Amygdala (tissue), 56 donors: ENCODE results near the gene APOL6.

Source experiments
- DNase-seq, 56 donors: peaks; one replicate each; lab custom pipeline; 2025; lab: John Stamatoyannopoulos, UW

APOL6 gene

GRCh38 chr22:35708917-35709316 lies 60.7 kb downstream of the APOL6 start:
- no peak for DNase-seq

DNA sequence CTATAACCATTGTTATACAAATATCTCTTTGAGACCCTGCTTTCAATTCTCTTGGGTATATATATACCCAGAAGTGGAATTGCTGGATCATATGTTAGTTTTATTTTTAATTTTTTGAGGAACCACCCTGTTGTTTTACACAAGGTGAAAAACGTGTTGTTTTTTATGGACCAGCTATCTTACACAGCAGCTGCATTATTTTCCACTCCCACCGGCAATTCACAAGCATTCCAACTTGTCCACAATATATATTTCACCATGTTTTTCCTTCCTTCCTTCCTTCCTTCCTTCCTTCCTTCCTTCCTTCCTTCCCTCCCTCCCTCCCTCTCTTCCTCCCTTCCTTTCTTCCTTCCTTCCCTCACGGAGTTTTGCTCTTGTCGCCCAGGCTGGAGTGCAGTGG lies 63.1 kb downstream of the APOL6 start:
- no peak for DNase-seq

DNA sequence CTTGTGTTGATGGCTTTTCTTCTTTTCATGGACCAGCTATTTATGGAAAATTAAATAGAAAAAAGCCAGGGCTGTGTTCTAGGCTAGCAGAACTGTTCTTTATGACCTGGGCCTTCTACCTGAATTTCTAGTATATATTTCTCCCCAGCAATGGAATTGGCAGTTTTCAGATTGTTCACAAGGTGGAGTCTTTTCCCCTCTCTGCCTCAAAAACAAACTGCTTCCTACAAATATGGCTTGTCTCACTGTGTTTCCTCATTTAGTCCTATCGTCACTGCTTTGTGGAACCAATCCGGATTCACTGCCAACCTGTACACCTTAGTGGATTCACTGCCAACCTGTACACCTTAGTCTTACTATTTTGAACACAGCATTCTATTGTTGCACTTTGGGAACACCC lies 64.4 kb downstream of the APOL6 start:
- DNase-seq: no peak

DNA sequence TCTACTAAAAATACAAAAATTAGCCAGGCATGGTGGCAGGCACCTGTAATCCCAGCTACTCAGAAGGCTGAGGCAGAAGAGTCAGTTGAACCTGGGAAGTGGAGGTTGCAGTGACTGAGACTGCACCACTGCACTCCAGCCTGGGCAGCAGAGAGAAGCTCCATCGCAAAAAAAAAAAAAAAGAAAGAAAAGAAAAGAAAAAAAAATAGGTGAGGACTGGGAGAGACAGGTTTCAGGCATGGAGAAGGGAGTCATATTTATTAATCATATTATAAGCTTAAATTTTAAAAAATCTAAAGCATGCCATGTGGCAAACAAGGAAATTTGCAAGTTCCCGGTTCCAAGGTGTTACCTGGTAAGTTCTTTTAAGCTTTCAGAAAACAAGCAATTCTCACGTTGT lies 69.3 kb downstream of the APOL6 start, which contains the start of gene APOL5:
TSS of gene APOL5 (plus strand) at position 301 of the 400 bp plus-strand sequence. CDS start at position 301, 0 bp downstream.
- DNase-seq: no peak
